HG03442 (cell line): ENCODE results near the gene SLC29A1.
"Not testable (repeated sequence)": the region's sequence is repeated elsewhere in the genome, so short reads cannot be mapped to it uniquely, and the experiment has no call there.

Experiments used
- ATAC-seq: cut with Tn5 transposase; IDR thresholded peaks from one replicate; pipeline ENCODE4 v1.9.1; 2021; ENCODE audit warnings: mild to moderate bottlenecking, moderate library complexity; ENCODE audit not compliant: unreplicated experiment

Gene SLC29A1

GRCh38 chr6:44223319-44224028 lies at the start of gene SLC29A1:
Gene SLC29A1 (plus strand): TSS chr6:44223595. CDS start chr6:44227314, 3,719 bp downstream.
- peak; percentile 40 for ATAC-seq

GRCh38 chr6:44176130-44176761 lies 47.1 kb upstream of the SLC29A1 start:
- ATAC-seq, result no peak

- ATAC-seq, result no peak
Observed at GRCh38 chr6:44176762-44177509, 46.5 kb upstream of the SLC29A1 start.

GRCh38 chr6:44177691-44178423 lies 45.5 kb upstream of the SLC29A1 start:
- ATAC-seq, result no peak

- no peak for ATAC-seq
Observed at GRCh38 chr6:44178424-44179071, 44.8 kb upstream of the SLC29A1 start.

- ATAC-seq, result no peak
Observed at GRCh38 chr6:44179072-44179536, 44.3 kb upstream of the SLC29A1 start.

GRCh38 chr6:44179648-44180047 lies 43.7 kb upstream of the SLC29A1 start:
- no peak for ATAC-seq

GRCh38 chr6:44180406-44180805 lies 43.0 kb upstream of the SLC29A1 start:
- no peak for ATAC-seq

GRCh38 chr6:44180886-44181285 lies 42.5 kb upstream of the SLC29A1 start:
- ATAC-seq, result no peak

GRCh38 chr6:44181784-44182183 lies 41.6 kb upstream of the SLC29A1 start:
- not testable (repeated sequence) for ATAC-seq

- no peak for ATAC-seq
Observed at GRCh38 chr6:44182911-44183390, 40.4 kb upstream of the SLC29A1 start.

- no peak for ATAC-seq
Observed at GRCh38 chr6:44183783-44184182, 39.6 kb upstream of the SLC29A1 start.

- not testable (repeated sequence) for ATAC-seq
Observed at GRCh38 chr6:44185356-44185755, 38.0 kb upstream of the SLC29A1 start.

- ATAC-seq, result no peak
Observed at GRCh38 chr6:44185953-44186634, 37.3 kb upstream of the SLC29A1 start.

GRCh38 chr6:44186635-44187025 lies 36.8 kb upstream of the SLC29A1 start:
- ATAC-seq, result no peak

- ATAC-seq, result no peak
Observed at GRCh38 chr6:44188819-44189218, 34.6 kb upstream of the SLC29A1 start.

GRCh38 chr6:44189257-44189656 lies 34.1 kb upstream of the SLC29A1 start:
- no peak for ATAC-seq

GRCh38 chr6:44190715-44191114 lies 32.7 kb upstream of the SLC29A1 start:
- peak; percentile 59 for ATAC-seq

- no peak for ATAC-seq
Observed at GRCh38 chr6:44192428-44193041, 30.9 kb upstream of the SLC29A1 start.
